Measurements from ENCODE around the gene COL28A1.

The COL28A1 gene

DNA sequence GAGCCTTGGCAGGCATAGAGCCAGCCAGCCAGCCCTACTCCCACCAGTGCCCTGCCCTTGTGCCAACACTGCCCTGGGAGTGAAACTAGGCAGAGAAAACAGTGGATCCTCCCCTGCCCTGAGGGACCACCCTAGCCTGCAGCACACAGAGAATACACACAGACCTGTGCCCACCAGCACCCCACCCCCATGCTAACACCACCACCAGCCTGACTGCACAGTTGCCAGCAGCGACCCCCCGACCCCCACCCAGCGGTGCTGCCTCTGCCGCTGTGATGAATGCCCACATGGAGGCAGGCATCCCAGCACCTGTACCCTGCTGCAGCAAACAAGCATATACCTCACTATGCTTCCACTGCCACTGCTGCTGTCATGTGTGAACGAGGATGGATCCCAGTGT, 21.6 kb upstream of the COL28A1 start:
- DNase-seq, result no peak

DNA sequence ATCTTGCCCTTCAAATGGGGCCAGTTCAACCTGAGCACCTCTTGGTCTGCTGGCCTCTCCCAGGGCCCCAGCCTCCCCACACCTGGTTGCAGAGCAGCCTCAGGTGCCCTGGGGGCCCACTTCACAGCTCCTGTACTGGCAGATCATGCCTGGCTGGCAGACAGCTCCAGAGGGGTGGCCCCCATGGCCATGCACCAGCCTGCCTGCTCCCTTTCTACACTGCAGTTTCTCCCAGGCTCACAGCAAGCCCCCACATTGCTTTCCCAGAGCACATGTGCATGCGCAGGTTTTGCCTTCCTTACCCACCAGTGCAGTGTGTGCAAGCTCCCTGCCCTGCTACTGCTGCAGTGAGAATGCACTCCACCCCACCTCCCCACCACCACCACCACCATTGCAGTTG, 21.2 kb upstream of the COL28A1 start:
- DNase-seq, result no peak

DNA sequence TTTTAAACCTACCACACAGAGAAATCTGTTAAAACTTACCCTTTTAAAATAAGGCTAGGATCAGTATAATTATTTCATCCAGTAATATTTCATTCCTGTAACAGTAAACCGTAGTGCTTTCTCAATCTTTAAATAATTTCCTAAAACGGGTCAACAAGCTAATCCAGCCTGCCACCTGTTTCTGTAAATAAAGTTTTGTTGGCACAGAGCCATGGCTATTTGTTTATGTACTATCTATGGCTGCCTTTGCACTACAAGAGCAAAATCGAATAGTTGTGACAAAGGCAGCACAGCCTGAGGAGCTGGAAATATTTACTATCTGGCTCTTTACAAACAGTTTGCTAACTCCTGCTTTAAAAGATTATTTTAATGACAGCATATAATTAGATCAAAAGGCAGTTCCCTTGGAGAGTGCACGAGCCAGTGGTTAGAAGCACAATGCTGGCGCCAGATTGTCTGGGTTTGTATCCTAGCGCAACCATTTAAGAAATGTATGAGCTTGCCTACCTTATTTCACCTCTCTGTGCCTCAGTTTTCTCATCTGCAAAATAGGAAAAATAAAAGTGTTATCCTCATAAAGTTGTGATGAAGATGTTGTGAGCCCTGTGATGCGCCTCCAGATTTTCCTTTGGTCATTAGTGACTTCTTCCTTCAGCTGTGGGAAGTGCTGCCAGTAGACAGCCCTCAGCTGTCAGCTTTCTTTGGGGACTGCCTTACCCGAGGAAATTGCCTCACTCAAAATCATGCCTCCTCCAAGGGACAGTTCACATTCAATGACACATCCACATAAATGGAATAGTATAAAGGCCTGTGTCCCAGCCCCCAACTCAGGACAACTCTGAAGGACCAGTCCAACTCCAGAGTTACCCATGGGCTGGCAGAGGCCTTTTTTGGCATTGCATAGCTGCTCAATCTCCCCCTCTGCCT, 19.2 kb upstream of the COL28A1 start:
- no peak for DNase-seq

DNA sequence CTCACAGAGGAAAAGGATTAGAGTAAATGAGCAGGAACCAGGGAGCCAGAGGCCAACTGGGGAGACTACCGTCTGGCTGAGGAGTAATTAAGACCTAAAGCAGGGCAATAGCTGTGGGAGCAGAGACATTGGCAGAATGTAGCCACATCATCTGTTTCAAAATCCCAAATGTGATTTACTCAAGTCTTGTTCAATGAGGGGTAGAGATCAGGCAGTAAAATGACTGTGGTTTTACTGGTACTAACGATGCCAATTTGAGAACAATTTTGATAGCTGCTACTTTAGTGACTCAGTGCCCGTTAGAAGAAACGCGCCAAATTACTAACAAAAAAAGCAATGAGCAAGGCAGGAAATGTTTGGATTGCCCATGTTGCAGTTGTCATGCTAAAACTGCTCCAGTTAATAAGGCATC, 18.4 kb upstream of the COL28A1 start:
- DNase-seq, result no peak

DNA sequence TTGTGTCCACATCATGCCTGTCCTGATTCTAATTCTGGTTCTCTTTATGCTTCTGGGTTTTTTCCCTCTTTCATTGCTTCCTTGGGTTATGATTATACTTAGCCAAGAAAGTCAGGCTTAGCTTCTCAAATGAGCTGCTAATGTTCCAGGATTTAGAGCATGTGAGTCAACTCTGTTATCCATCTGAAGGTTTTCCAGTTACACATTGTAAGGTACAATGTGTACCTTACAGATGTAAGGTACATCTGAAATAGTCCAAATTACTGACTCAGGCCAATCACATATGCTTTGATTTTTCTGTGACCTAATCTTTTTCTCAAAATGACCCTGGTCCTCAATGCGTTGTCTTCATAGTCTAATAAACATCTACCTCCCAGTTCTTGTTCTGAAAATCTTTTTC, 17.7 kb upstream of the COL28A1 start:
- DNase-seq, result no peak

DNA sequence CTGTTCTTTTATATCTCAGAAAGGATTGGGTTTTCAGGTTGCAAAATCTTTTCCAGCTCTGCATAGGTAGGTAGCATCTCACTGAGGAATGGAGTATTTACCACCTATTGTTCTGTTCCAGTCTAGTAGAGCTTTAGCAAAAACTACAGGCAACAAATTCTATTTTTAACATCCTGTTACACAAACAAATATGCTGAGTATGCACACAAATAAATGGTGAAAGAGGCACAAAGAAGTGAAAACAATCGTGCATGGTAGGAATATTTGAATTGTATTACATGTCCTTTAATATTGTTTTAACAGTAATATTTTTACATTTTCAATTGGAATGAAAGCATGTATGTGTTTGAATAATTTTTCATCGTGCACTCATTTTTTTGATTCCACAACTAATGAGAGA, 16.5 kb upstream of the COL28A1 start:
- DNase-seq, result no peak

DNA sequence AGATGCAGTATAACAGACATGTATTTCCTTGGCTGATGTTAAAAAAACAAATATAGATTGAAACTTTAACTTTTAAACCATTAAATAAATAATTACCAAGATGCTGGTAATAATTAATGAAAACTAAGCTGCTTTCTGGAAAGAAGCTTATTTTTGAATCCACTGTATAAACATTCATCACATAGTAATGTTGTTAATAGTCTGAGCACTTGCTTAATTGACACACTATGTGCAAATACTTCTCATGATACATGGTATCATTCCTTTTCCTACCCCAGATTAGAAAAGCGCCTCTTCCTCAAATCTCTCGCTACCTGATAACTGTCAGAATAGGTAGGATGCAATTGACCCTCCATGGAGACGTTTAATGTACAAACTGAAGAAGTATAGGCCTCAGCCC, 15.0 kb upstream of the COL28A1 start:
- DNase-seq, result no peak

DNA sequence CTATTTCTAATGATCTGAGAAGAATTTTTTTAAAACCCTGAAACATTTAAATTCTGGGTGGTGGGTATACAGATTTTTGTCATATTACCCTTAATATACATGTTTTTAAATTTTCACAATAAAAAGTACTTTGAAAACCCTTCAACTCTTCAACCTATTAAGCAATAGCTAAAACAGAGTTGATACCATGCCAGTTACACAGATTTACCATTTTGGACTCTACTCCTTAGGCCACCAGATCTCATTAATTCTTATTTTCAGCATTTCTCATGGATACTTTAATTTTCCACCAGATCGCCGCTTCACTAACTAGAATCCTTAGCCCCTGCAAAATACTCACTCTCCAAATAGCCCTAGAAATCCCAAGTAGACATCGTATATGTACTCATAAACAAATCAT, 12.7 kb upstream of the COL28A1 start:
- DNase-seq, result no peak

DNA sequence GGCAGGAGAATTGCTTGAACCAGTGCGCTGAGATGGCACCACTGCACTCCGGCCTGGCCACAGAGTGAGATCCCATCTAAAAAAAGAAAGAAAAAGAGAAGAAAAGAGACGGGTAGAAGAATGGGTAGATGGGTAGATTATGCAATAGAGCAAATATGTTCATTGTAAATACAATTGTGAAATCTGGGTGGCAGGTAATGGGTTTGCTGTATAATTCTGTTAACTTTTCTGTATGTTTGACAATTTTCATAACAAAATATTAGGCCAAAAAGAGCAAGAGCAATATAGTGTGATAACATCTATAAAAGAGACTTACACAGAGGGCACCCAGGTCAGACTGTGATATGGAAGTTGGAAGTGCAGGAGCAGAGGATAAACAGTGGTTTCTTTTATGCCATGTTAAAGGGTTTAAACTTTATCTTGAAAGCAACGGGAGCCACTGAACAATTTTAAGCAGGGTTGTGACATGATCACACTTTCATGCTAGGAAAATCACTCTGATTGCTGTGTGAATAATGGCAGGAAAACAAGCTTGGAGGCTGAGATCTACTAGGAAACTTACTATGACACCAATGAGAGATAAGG, 6.7 kb upstream of the COL28A1 start:
- no peak for DNase-seq

DNA sequence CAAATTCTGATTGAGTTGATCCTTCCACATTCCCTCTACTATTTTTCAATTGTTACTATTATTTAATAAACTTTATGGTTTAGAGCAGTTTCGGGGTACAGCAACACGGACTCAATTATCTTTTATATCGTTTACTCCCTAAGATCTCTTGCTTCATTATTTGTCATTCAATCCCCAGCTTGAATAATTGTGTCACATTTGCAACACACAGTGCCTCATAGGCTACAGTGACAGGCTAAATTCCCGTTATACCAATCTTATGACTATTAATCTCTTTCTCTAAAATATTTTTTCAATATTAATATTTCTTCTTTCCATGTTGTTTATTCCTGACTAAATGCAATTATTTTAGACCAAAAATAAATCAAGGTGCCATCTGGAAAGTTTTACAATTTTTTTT, 4.0 kb upstream of the COL28A1 start:
- no peak for DNase-seq

DNA sequence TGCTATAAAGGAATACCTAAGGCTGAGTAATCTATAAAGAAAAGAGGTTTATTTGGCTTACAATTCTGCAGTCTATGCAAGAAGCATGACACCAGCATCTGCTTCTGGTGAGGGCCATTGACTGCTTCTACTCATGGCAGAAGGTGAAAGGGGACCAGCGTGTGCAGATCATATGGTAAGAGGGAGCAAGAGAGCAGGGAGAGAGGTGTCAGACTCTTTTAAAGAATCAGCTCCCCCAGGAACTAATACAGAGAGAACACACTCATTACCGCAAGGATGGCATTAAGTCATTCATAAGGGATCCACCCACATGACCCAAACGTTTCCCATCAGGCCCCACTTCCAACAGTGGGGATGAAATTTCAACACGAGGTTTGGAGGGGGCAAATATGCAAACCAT, 3.5 kb upstream of the COL28A1 start:
- DNase-seq, result no peak

DNA sequence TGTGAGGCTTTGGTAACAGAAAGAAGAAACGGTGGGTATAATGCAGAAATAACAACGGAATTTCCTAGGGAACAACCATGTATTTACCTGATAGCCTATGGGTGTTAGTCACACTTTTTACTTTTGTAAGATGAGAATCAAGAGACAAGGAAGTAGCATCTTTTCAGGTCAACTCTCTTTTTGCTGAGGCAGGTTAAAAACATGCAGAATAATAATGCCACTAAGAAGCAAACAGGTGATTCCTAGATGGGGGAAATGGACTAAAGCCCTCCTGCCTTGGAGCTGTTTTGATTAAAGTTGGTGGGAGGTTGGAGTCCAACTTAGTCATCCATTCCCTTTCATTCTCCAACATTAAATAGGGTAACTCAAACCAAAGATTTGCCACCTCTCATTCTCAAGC, 2.0 kb upstream of the COL28A1 start:
- DNase-seq, result no peak

DNA sequence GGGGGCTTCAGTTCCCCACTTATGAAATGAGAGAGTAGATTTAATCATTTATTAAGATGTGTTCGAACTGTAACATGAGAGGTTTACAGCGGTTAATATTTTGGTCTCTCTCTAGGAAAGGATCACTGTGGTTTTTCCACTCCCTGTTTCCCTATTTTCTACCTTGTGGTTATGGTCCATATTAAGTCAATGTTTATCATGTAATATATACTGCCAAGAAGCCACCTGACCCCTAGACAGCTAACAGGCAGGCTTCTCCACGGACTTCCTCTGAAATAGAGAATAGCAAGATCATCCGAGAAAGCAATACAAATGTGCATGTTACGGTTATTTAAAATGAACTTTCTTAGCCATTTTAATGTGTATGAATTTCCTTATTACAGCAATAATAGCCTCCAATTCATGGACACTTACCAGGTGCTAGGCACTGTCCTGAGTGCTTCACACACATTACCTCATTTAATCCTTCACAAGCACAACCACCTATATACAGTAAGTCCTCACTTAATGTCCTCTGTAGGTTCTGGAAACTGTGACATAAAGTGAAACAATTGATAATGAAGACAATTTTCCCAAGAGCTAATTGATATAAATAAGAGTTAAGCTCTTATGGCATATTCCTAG, 835 bp upstream of the COL28A1 start:
- DNase-seq, result no peak

DNA sequence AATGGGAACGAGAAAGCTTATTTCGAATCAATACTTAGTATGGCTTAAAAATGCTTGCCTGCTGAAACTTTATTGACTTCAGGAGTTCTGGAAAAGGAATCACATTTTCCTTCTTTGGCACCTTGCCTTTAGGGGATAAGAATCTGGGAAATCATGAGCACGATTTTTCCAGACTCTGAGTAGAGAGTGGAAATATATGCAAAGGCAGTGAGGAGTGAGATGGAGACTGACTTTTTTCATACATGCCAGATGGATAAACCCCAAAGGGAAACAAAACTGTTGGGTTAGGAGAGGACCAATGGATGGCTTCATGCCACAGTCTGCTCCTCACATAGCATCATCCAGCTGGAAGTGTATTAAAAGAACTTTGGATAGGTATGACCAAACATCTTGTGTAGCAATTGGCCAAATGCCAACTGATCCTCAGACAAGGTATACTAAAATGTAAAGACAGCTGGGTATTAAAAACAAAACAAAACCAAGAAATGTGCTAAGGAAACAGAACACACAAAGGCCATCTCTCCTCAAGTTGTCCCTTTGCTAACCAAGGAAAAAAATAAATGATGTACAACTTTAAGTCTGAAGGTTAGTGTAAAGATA, 1.7 kb downstream of the COL28A1 start:
- no peak for DNase-seq

DNA sequence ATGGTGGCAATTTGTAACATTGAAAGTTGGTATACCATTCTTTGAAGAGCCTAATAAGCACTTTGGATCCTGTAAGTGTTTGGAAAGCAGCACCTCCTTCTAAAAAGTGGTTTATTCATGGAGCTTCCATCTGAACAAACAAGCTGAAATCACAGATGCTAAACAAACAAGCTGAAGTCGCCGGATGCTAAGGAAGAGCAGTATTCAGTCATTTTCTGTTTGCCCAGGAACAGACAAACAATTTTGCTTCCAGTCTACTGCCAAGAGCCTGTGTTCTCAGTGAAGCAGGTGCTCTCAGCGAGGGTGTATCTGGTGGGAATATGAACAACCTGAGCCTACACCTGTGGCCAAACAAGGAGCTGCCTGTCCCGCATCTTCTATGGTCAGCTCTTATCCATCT, 6.3 kb downstream of the COL28A1 start:
- DNase-seq, result no peak

DNA sequence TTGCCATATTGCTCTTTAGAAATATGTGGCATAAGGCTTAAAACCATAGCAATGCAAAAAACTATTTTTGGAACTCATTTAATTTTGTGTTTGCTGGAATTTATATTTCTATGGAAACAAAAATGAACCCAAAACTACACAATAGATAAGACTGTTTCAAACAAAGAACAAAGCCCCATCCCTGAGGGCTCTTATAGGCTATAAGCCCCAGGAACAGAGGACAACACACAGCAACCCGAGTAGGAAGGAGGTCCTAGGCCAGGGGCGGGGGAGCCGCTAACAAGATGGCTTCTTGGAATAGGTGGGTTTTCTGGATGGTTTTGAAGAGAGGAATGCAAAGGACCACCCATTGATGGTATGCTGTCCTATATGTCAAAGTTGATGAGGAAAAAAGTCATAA, 8.6 kb downstream of the COL28A1 start:
- DNase-seq, result no peak

DNA sequence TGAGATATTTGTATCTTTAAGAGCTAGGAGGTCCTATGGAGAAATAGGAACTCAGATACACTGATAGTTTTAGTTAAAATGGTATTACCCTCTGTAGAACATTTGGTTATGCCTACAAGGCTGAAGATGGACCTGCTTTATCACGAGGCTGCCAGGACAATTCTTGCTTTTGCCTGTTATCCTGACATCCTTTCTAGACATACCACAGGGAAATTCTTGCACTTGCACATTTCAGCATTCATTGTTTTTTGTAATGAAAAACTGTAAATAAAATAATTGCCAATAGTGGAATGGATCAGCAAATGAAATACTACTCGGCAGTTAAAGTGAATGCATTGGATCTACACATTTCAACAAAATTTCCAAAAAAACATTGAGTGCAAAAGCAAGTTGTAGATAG, 9.7 kb downstream of the COL28A1 start:
- no peak for DNase-seq

DNA sequence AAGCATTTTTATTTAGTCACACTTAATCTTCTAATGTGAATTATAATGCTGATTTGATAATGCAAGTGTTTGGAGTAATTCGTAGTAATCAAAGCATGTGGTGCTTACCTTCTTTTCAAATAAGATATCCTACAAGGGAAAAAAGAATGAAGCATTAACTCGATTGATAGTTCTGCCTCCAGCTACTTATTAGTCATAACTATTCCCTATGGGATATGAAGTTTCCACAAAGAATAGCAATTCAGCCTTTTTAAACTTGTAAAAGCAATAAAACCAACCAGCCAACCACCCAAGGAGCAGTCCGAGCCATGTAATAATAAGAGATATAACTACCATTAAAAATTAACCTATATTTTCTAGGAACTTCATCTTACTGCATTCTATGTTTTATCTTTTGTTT, 11.6 kb downstream of the COL28A1 start:
- no peak for DNase-seq

DNA sequence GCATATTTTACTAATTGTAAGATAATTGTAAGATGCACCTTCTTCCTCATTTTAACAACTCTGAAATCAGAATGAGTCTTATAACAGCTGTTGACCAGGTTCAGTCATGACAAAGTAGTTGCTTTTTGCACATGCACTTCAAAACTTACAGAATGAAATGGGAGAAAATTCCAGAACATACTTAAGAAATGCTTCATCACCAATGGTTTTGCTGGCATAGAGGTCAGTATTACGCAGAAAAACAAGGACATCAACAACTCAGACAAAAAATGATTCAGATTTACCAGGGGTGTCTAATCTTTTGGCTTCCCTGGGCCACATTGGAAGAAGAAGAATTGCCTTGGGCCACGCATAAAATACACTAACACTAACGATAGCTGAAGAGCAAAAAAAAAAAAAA, 13.3 kb downstream of the COL28A1 start:
- no peak for DNase-seq

DNA sequence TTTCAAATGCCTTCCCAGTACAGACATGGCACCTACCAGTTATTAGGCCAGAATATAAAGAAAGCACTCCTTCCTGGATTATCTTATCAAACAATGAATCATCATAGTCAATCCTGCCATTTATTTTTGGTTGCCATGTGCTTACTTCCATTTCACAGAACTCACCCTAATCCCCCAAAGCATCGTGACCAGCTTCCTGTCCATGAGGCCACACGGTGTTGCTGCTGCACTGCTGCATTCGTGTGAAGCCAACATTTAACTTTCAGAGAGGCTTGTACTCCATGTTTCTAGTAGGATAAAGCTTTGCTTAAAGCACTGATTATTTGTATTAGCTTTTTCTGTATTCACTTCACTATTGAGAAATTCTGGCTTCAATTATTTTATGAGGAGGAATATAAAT, 14.4 kb downstream of the COL28A1 start:
- no peak for DNase-seq

DNA sequence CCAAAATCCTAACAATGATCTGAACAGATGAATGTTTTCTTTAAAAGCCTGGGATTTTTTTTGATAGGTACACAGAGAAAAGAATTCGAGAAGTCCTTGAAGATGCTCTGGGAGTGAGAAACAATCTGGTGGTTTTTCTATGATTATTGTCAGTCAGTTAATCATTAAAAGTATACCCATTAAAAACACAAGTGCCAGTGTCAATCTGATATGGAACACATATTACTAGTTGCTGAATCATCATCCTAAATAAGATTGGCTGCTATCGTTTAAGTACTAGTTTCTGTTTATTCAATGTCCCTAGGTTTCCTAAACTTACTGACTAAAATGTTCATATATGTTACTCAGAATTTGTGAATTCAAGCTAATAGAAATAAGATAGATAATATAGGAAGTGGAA, 16.1 kb downstream of the COL28A1 start:
- DNase-seq, result no peak

DNA sequence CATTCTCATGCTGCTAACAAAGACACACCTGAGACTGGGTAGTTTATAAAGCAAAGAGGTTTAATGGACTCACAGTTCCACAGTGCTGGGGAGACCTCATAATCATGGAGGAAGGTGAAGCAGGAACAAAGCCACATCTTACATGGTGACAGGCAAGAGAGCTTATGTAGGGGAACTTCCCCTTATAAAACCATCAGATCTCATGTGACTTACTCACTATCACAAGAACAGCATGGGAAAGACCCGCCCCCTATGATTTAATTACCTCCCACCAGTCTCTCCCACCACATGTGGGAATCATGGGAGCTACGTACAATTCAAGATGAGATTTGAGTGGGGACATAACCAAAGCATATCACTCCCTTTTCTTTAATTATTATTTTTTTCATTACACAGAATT, 16.6 kb downstream of the COL28A1 start:
- no peak for DNase-seq

DNA sequence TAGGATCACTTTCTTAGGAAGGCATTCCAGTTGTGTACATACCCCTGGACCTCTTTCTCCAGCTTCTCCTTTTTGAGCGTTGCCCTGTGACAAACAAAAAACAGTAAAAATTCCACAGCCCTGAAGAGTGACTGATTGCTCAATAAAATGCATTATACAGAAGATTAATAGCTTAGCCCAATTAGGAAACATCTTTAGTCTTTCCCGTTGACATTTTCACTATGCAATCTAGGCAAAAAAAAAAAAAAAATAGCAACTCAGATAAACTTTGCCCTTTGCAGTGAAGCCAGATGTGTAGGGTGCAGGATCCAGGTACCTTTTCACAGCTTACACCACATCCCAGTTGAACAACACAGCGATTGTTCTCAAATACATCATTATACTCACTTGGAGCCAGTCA, 17.9 kb downstream of the COL28A1 start:
- DNase-seq, result no peak

DNA sequence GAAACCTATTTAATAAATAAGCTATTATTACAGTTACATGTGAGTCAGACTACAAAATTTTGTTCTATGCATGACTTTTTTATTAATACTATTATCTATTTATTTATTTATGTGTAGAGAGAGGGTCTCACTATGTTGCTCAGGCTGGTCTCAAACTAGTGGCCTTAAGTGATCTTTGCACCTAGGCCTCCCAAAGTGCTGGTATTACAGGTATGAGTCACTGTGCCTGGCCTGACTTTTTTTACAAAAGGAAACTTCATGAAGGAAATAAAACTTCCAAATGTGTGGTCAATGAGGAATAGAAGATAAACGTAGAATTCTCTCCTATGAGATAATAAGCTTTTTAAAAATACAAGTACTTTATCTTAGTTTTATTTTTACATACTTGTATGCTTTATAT, 19.0 kb downstream of the COL28A1 start:
- DNase-seq, result no peak
